ENCODE results near the gene INHA.

The INHA gene

GRCh38 chr2:219557791-219558785, 14.0 kb upstream of the INHA start:
- H3K27ac ChIP-seq (ENCODE audit: insufficient read depth, low read depth, low read length, poor library complexity, severe bottlenecking): no peak overlapping the region
- H3K4me1 ChIP-seq (ENCODE audit: control insufficient read depth, insufficient read depth, low read length): peaks cover 6% of the 10 kb centered on the region
- H3K27me3 ChIP-seq (ENCODE audit: control insufficient read depth, insufficient read depth, low read length, poor library complexity, severe bottlenecking): peaks cover 12% of the 10 kb centered on the region
- no peaks in the 10 kb centered on the region for H3K36me3 ChIP-seq (ENCODE audit: control insufficient read depth, insufficient read depth, low read length)
- no peak overlapping the region for H3K4me3 ChIP-seq (ENCODE audit: insufficient read depth, low read depth, low read length)
- no peaks in the 10 kb centered on the region for H3K9me3 ChIP-seq (ENCODE audit: control insufficient read depth, low read length)
- 94 to 95% methylated on average over 25 of the region's 25 CpGs for WGBS, 2 experiments

- WGBS, 2 experiments: 93 to 94% methylated on average over 19 of the region's 20 CpGs
- H3K4me1 ChIP-seq (ENCODE audit: control insufficient read depth, insufficient read depth, low read length): peaks cover 6% of the 10 kb centered on the region
- H3K27me3 ChIP-seq (ENCODE audit: control insufficient read depth, insufficient read depth, low read length, poor library complexity, severe bottlenecking): no peaks in the 10 kb centered on the region
- no peak overlapping the region for H3K4me3 ChIP-seq (ENCODE audit: insufficient read depth, low read depth, low read length)
- no peak overlapping the region for H3K27ac ChIP-seq (ENCODE audit: insufficient read depth, low read depth, low read length, poor library complexity, severe bottlenecking)
- H3K9me3 ChIP-seq (ENCODE audit: control insufficient read depth, low read length): no peaks in the 10 kb centered on the region
- H3K36me3 ChIP-seq (ENCODE audit: control insufficient read depth, insufficient read depth, low read length): no peaks in the 10 kb centered on the region
Observed at GRCh38 chr2:219559156-219559915, 12.8 kb upstream of the INHA start.

DNA sequence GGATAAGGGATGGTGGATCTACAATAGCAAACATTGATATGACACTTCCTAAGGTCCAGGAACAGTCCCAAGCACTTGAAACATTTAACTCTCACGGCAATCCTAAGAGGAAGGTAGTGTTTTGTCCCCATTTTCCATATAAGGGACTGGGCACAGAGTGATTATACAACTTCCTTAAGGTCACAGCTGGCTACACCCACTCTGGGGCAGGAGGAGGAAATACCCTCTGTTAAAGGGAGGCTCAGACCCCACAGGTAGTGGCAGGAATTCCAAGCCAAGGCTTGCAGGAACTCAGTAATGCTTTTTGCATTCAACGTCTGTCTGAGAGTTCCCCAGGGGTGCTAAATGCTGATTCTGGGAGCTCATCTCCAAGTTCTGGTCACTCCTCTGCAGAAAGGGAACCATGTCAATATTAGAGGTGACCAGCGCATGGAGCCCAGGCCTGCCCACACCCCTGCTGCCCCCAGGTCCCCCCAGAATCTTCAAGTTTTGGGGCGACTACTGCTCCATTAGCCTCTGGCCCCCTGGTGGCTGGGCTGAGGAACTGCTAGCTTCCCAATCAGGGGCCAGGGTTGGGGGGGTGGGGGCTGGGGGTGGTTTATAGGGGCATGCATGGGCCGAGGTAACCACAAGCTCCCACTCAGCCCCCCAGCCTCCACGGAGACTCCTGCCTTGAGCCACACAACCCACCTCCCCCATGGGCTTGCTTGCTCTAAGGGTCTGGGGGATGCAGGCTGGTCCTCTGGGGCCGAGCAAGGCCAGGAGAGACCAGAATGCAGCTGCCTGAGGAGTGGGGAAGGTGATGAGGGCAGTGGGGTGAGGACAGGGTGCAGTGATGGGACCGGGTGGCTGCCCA, 11.8 kb upstream of the INHA start:
- Histone ChIP-seq H3K4me3 (ENCODE audit: insufficient read depth, low read depth, low read length) (no peak overlapping the region), H3K27ac (ENCODE audit: insufficient read depth, low read depth, low read length, poor library complexity, severe bottlenecking) (no peak overlapping the region), H3K27me3 (ENCODE audit: control insufficient read depth, insufficient read depth, low read length, poor library complexity, severe bottlenecking) (no peaks in the 10 kb centered on the region), H3K9me3 (ENCODE audit: control insufficient read depth, low read length) (no peaks in the 10 kb centered on the region), H3K36me3 (ENCODE audit: control insufficient read depth, insufficient read depth, low read length) (peaks cover 3% of the 10 kb centered on the region), H3K4me1 (ENCODE audit: control insufficient read depth, insufficient read depth, low read length) (peaks cover 6% of the 10 kb centered on the region)
- WGBS, 2 experiments: 51 to 53% methylated on average over 8 of the region's 8 CpGs

DNA sequence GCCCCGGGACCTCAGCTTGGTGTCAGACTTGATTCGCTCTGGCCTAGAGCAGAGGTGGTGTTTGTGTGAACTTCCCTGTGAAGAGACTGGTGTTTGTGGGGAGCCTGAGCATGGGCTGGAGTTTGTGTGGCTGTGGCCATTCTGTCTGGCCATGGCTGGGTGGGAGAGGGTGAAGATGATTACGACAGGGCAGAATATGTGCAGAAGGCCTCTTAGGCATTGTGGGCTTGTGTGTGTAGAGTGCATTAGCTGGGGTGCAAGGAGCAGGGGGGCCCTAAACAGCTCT, 11.3 kb upstream of the INHA start:
- peaks cover 6% of the 10 kb centered on the region for H3K4me1 ChIP-seq (ENCODE audit: control insufficient read depth, insufficient read depth, low read length)
- H3K27me3 ChIP-seq (ENCODE audit: control insufficient read depth, insufficient read depth, low read length, poor library complexity, severe bottlenecking): no peaks in the 10 kb centered on the region
- no peak overlapping the region for H3K27ac ChIP-seq (ENCODE audit: insufficient read depth, low read depth, low read length, poor library complexity, severe bottlenecking)
- 79% methylated on average over 3 of the region's 3 CpGs for WGBS, 2 experiments
- H3K4me3 ChIP-seq (ENCODE audit: insufficient read depth, low read depth, low read length): no peak overlapping the region
- no peaks in the 10 kb centered on the region for H3K9me3 ChIP-seq (ENCODE audit: control insufficient read depth, low read length)
- peaks cover 3% of the 10 kb centered on the region for H3K36me3 ChIP-seq (ENCODE audit: control insufficient read depth, insufficient read depth, low read length)

DNA sequence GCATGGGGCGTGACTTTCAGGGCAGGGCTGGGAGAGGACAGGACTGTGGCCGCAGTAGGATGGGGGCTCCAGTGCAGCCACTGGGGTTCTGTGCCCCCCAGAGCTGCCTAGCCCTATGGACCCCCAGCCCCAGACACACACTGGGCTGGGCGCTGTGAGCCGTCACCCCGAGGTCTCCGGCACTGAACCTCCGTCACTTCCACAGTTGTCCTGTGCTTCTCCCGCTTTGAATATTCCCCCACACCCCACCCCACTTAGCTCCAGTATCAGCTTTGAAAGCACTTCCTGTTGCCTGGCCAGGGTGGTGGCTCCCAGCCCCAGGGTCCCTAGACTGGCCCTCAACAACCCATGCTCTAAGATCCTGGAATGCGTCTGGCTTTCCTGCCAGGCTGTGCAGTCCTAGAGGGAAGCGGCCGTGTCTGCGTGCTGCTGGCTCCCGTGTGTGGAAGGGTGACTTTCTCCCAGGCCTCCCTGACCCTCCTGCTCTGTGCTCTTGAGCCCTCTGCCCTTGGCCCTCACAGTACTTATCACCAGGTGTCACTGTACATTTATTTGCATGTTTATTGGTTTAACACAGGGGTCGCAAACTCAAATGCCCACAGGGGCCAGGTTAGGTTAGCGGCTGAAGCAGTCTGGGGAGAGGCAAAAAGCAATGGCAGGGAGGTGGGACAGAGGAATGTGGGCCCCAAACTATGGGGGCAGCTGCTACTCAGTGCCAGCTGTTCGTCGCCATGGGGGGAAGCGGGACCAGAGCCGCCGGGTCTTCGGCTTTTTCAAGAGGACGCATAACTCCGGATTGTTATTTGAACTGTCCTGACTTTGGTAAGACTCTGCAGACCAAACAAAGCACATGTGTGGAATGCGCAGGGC, 10.7 kb upstream of the INHA start:
- Histone ChIP-seq H3K9me3 (ENCODE audit: control insufficient read depth, low read length) (no peaks in the 10 kb centered on the region), H3K27me3 (ENCODE audit: control insufficient read depth, insufficient read depth, low read length, poor library complexity, severe bottlenecking) (no peaks in the 10 kb centered on the region), H3K36me3 (ENCODE audit: control insufficient read depth, insufficient read depth, low read length) (peaks cover 3% of the 10 kb centered on the region), H3K4me3 (ENCODE audit: insufficient read depth, low read depth, low read length) (no peak overlapping the region), H3K4me1 (ENCODE audit: control insufficient read depth, insufficient read depth, low read length) (peaks cover 6% of the 10 kb centered on the region), H3K27ac (ENCODE audit: insufficient read depth, low read depth, low read length, poor library complexity, severe bottlenecking) (no peak overlapping the region)
- 83 to 87% methylated on average over 24 of the region's 24 CpGs for WGBS, 2 experiments

DNA sequence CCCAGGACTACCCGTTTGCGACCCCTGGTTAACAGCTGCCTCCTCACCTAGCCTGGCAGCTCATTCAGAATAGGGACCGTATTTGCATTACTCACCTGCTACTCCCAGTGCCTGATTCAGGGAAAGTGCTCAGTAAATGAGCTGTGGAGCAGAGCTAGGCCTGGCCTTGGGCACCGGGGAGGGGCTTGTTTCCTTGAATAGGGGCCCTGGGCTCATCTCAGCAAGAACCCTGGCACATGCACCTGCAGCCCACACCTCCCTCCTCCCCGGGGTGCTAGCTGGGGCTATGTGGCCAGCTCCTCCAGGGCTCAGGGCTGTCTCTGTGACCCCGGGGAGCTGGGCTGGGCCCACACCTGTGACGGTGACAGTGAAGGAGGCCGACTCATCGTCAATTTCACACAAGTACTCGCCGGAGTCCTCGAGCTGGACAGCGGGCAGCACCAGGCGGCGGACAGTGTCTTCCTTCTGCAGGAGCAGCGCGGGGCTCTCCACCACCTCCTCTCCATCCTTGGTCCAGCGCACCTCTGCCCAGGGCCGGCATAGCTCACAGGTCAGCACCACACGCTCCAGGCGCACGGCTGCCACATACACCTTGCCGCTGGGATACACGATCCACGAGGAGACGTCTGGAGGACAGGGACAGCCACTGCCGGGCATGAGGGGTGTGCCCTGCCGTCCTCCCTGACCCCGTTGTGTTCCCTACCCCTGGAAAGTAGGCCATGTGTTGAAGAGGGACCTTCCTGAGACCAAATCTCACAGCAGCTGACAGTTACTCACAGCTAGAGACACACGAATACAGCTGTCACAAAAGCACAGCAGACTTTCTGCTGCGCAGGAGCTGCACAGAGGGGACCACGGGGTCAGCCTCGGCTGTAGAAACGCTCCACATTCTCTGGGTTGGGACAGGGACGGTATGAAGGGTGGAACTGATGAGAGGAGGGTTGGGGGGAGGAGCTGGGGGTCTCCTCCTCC, 9.8 kb upstream of the INHA start:
- Histone ChIP-seq H3K27me3 (ENCODE audit: control insufficient read depth, insufficient read depth, low read length, poor library complexity, severe bottlenecking) (no peaks in the 10 kb centered on the region), H3K36me3 (ENCODE audit: control insufficient read depth, insufficient read depth, low read length) (peaks cover 3% of the 10 kb centered on the region), H3K4me3 (ENCODE audit: insufficient read depth, low read depth, low read length) (no peak overlapping the region), H3K9me3 (ENCODE audit: control insufficient read depth, low read length) (no peaks in the 10 kb centered on the region), H3K27ac (ENCODE audit: insufficient read depth, low read depth, low read length, poor library complexity, severe bottlenecking) (no peak overlapping the region), H3K4me1 (ENCODE audit: control insufficient read depth, insufficient read depth, low read length) (peaks cover 6% of the 10 kb centered on the region)
- WGBS, 2 experiments: 86% methylated on average over 35 of the region's 35 CpGs

GRCh38 chr2:219563271-219563928, 8.7 kb upstream of the INHA start:
- Histone ChIP-seq H3K36me3 (ENCODE audit: control insufficient read depth, insufficient read depth, low read length) (peaks cover 3% of the 10 kb centered on the region), H3K27ac (ENCODE audit: insufficient read depth, low read depth, low read length, poor library complexity, severe bottlenecking) (no peak overlapping the region), H3K27me3 (ENCODE audit: control insufficient read depth, insufficient read depth, low read length, poor library complexity, severe bottlenecking) (no peaks in the 10 kb centered on the region), H3K9me3 (ENCODE audit: control insufficient read depth, low read length) (no peaks in the 10 kb centered on the region), H3K4me3 (ENCODE audit: insufficient read depth, low read depth, low read length) (no peak overlapping the region), H3K4me1 (ENCODE audit: control insufficient read depth, insufficient read depth, low read length) (peaks cover 6% of the 10 kb centered on the region)
- WGBS, 2 experiments: 94 to 95% methylated on average over 20 of the region's 20 CpGs

DNA sequence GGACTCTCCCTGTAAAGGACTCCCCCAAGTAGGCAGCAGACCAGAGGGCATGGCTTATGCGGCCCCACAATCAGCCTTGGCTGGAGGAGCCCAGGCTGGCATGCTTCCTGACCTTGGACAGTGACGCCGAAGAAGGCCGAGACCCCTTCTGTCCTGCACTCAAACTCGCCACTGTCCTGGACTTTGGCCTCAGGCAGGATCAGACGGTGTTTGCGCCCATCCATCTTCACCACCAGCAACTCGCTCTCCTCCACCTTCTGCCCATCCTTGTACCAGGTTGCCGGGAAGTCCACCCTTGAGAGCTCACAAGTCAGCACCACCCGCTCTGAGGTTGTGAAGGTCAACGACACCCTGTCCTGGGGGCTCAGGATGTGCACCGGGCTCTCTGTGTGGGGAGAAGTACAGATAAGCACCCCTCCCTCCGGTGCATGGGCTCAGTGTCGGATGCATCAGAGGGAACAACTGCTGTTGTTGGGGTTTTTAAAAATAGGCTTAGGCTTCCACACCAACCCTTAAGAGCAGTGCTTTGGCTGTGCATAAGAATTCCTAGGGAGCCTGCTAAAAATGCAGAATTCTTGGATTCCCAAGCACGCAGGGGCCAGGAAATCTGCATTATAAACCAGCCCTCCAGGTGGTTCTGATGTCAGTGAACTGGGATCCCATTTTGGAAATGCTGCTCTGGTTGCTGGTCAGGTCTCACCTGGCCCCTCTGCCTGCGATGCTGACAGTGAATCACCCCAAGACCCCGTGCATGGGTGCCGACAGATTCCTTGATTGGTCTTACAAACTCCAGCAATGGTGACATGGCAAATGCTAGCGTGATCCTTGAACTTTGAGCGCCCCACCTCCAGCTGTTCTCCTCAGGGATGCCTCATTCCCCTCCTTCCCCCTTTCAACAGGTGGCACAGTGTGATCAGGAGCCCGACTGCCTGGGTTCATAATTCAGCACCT, 6.7 kb upstream of the INHA start:
- H3K9me3 ChIP-seq (ENCODE audit: control insufficient read depth, low read length): no peaks in the 10 kb centered on the region
- peaks cover 3% of the 10 kb centered on the region for H3K36me3 ChIP-seq (ENCODE audit: control insufficient read depth, insufficient read depth, low read length)
- no peak overlapping the region for H3K4me3 ChIP-seq (ENCODE audit: insufficient read depth, low read depth, low read length)
- H3K4me1 ChIP-seq (ENCODE audit: control insufficient read depth, insufficient read depth, low read length): peaks cover 6% of the 10 kb centered on the region
- no peak overlapping the region for H3K27ac ChIP-seq (ENCODE audit: insufficient read depth, low read depth, low read length, poor library complexity, severe bottlenecking)
- H3K27me3 ChIP-seq (ENCODE audit: control insufficient read depth, insufficient read depth, low read length, poor library complexity, severe bottlenecking): peaks cover 10% of the 10 kb centered on the region
- WGBS, 2 experiments: 63 to 64% methylated on average over 21 of the region's 21 CpGs
